ENCODE measurements around the gene ZNRF3.

Gene ZNRF3

GRCh38 chr22:28917747-28918549 lies 34.6 kb downstream of the ZNRF3 start:
- DNase-seq (ENCODE audit: low read depth): peak; percentile 10
- no peak overlapping the region for H3K4me3 ChIP-seq (ENCODE audit: low read length)

DNA sequence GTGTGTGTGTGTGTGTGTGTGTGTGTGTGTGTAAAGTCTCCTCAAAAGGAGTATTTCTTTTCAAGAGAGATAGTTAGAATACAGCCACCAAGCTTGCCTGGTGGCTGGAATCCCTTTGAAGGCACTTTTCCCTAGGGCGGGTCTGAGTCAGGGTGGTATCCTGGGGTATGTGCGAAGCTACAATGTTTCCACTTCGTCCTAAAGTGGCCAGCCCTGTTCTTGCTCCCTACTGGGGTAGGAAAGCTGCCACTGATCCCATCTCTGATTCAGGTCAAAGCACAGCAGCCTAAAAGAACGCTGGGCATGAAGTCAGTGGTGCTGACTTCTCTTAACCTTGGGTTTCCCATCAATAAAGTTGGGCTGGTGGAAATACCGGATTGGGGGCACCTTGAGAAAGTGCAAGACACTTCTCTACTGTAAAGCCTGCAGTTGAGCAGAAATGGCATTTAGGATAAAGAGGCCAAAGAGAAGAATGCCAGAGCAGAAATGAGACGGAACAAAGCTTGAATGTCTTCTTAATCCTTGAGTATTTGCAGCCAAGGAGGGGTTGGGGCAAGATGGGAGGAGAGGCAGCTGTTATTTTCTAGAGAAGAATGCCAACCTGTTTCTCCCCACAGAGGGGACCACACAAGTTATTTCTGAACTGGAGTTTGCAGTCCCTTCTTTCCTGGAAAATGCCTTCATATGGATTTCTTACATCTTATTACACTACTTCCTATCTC lies 35.3 kb downstream of the ZNRF3 start:
- DNase-seq (ENCODE audit: low read depth): no peak
- no peak overlapping the region for H3K4me3 ChIP-seq (ENCODE audit: low read length)
- TF ChIP-seq, protein P1, sequence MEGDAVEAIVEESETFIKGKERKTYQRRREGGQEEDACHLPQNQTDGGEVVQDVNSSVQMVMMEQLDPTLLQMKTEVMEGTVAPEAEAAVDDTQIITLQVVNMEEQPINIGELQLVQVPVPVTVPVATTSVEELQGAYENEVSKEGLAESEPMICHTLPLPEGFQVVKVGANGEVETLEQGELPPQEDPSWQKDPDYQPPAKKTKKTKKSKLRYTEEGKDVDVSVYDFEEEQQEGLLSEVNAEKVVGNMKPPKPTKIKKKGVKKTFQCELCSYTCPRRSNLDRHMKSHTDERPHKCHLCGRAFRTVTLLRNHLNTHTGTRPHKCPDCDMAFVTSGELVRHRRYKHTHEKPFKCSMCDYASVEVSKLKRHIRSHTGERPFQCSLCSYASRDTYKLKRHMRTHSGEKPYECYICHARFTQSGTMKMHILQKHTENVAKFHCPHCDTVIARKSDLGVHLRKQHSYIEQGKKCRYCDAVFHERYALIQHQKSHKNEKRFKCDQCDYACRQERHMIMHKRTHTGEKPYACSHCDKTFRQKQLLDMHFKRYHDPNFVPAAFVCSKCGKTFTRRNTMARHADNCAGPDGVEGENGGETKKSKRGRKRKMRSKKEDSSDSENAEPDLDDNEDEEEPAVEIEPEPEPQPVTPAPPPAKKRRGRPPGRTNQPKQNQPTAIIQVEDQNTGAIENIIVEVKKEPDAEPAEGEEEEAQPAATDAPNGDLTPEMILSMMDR (conservative IDR thresholded peaks at IDR 0.05; ENCODE audit: low read length): no peak

More at GRCh38 chr22:28917747-28918549, 34.6 kb downstream of the ZNRF3 start:
- TF ChIP-seq, protein P1 (conservative IDR thresholded peaks at IDR 0.05; ENCODE audit: low read length): no peak

GRCh38 chr22:28920757-28921584 lies 37.6 kb downstream of the ZNRF3 start:
- TF ChIP-seq, protein P1 (conservative IDR thresholded peaks at IDR 0.05; ENCODE audit: low read length): no peak
- no peak overlapping the region for H3K4me3 ChIP-seq (ENCODE audit: low read length)
- no peak for DNase-seq (ENCODE audit: low read depth)

GRCh38 chr22:28921585-28921879 lies 38.2 kb downstream of the ZNRF3 start:
- no peak for DNase-seq (ENCODE audit: low read depth)
- TF ChIP-seq, protein P1 (conservative IDR thresholded peaks at IDR 0.05; ENCODE audit: low read length): no peak
- H3K4me3 ChIP-seq (ENCODE audit: low read length): no peak overlapping the region

DNA sequence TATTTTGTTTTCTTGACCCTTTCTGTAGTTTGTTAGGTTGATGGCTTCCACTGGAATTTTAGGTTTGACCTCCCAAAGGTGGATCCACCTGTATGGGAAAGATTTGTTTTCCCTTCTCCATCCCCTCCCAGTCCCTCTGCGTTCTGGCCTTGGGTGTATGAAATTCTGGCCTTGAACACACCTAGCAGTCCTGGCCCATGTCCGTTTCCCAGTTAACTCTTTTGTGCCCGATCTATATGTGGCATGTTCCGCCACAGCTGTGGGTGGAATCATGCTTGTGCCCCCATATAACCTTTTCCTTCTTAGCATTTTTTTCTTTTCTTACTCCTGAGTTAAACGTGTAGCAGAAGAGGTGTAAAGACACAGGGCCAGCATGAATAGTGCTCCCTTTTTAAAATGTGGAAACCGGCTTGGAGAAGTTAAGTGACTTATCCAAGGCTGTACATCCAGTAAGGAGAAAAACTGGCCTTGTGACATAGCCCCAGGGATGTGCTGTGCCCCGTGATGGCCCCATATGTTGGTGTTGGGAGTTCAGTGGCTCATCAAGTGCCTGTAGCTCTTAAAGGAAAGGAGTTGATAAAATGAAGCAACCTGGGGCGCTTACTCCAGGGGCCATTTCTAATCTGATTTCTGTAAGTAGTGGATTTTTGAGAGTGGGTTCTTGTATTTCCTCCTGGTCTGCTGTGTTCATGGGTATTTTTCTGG lies 39.3 kb downstream of the ZNRF3 start:
- TF ChIP-seq, protein P1 (conservative IDR thresholded peaks at IDR 0.05; ENCODE audit: low read length): no peak
- no peak for DNase-seq (ENCODE audit: low read depth)
- no peak overlapping the region for H3K4me3 ChIP-seq (ENCODE audit: low read length)

- no peak for DNase-seq (ENCODE audit: low read depth)
- TF ChIP-seq, protein P1 (conservative IDR thresholded peaks at IDR 0.05; ENCODE audit: low read length): no peak
- H3K4me3 ChIP-seq (ENCODE audit: low read length): no peak overlapping the region
These were observed 40.7 kb downstream of the ZNRF3 start for GRCh38 chr22:28923826-28924732.

Measured in AG10803 (cell line).